Measurements from ENCODE around the gene MAPK4.

DNA sequence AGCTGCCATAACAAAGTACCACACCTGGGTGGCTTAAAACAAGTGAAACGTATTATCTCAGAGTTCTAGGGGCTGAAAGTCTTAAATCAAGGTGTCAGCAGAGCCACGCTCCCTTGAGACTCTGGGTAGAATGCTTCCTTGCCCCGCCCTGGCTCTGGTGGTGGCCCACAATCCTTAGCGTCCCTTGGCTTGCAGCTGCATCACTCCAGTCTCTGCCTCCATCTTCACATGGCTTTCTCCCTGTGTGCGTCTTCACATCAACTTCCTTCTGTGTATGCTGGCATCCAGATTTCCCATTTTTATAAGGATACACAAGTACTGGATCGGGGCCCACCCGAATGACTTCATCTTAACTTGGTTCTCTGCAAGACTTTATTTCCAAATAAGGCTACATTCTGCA lies 197.5 kb downstream of the MAPK4 start:
- TF ChIP-seq, protein P1, sequence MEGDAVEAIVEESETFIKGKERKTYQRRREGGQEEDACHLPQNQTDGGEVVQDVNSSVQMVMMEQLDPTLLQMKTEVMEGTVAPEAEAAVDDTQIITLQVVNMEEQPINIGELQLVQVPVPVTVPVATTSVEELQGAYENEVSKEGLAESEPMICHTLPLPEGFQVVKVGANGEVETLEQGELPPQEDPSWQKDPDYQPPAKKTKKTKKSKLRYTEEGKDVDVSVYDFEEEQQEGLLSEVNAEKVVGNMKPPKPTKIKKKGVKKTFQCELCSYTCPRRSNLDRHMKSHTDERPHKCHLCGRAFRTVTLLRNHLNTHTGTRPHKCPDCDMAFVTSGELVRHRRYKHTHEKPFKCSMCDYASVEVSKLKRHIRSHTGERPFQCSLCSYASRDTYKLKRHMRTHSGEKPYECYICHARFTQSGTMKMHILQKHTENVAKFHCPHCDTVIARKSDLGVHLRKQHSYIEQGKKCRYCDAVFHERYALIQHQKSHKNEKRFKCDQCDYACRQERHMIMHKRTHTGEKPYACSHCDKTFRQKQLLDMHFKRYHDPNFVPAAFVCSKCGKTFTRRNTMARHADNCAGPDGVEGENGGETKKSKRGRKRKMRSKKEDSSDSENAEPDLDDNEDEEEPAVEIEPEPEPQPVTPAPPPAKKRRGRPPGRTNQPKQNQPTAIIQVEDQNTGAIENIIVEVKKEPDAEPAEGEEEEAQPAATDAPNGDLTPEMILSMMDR (IDR thresholded peaks at IDR 0.05) = no peak
- no peak for TF ChIP-seq POLR2A (IDR thresholded peaks at IDR 0.05)

All from esophagus squamous epithelium (tissue), 4 donors.